T-helper 9 cell (primary cell): Measurements from ENCODE around the gene CLDN19.
A peak's percentile ranks its signal among the peaks of the same experiment; 100 is the strongest.

ENCODE experiments used
- DNase-seq: peaks from one replicate; pipeline ENCODE4 v3.0.0-alpha.2; 2020
- total RNA-seq, 2 donors: gene quantifications; one replicate each; lab custom pipeline; 2026; lab: John Stamatoyannopoulos, UW

The CLDN19 gene, protein sequence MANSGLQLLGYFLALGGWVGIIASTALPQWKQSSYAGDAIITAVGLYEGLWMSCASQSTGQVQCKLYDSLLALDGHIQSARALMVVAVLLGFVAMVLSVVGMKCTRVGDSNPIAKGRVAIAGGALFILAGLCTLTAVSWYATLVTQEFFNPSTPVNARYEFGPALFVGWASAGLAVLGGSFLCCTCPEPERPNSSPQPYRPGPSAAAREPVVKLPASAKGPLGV
- 0 reads per million in 2 donors for total RNA-seq

GRCh38 chr1:42739753-42740700 is at the start of gene CLDN19:
TSS of gene CLDN19 (minus strand) at chr1:42740236. CDS start at chr1:42740063, 173 bp downstream.
- DNase-seq, result no peak

DNA sequence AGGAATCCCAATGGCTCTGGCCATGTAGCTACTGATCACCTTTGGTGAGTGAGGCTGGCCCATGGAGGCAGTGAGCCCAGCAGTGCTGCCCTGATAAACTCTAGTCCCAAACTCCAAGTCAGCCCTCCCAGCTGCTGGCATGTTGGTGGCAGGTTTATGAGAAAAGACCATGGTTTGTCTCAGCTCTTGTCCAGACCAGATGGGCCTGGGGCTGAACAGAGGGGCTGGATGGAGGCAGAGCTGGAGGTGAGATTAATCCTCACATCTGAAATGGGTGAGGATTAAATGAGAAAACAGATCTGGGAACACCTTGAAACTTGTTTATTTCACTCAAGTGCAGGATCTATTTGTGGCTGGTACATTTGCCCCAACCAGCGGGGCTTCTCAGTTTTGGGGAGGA is 48.0 kb upstream of the CLDN19 start:
- no peak for DNase-seq

DNA sequence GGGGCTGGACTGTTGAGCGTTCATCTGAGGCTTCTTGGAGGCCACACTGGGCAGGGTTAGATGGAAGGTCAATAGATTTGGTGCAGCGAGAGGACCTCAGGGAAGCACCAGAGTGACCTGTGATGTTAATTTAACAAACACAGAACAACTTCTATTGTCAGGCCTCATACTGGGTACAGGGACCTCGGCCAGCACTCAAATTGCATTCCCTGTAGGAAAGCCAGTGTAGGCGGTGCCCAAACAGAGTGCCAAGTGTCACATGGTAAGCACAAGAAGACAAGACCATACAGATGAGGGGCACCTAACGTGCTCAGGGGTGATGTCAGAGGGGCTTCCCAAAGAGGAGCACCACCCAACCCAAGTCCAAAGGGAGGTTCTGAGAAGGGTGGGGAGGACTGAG is 46.1 kb upstream of the CLDN19 start:
- DNase-seq, result no peak

DNA sequence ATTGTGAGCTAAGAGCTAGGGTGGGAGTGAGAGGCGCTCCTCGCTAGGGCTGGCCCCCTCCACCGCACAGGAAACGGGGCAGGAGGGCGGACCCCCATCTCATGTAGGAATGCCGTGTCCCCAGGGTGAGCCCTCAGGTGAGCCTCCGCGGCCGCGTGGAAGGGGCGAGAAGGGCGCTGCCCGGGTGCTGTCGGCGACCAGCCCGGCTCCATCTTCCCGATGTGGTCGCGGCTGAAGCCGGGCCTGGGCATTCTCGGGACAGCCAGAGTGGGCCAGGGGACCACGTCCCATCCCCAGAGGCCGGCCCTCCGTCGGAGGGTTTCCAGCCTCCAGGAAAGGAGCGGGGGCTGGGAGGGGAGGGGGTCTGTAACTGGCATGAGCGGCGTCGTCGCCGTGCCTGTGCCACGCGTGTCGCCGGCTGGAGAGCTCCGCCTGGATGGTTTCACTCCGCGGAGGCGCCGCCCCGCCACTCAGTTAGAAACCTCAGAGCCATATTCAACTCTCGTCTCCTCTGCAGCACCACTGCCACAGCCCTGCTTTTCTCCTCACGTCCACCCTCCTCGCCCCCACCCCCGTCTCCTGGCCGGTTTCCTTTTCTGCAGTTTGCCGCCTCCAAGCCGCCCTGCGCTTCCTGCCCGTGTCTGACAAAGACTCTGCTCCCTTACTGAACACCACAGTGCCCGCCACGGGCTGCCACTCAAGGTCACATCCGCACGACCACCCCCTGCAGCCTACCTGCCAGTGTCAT is 45.1 kb upstream of the CLDN19 start, which contains the start of gene TMEM269:
Gene TMEM269 (plus strand): TSS at position 46 of the 748 bp plus-strand sequence. CDS start 4,903 bp downstream, outside the sequence.
- peak; percentile 13 for DNase-seq

GRCh38 chr1:42784547-42784945 is 44.5 kb upstream of the CLDN19 start:
- no peak for DNase-seq

GRCh38 chr1:42783092-42783491 is 43.1 kb upstream of the CLDN19 start:
- no peak for DNase-seq

DNA sequence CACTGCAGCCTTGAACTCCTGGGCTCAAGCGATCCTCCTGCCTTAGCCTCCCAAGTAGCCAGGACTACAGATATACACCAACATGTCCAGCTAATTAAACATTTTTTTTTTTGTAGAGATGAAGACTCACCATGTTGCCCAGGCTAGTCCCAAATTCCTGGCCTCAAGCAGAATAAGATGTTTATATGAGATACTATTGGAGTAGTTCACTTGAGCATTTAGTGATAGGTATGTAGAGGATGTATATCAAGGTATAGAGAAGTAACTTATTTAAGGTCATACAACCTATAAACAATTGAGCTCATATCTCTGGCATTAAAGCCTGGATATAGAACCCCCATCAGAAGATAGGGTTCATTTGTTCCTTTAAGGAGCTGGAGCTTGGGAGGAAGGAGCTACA is 40.1 kb upstream of the CLDN19 start:
- no peak for DNase-seq

DNA sequence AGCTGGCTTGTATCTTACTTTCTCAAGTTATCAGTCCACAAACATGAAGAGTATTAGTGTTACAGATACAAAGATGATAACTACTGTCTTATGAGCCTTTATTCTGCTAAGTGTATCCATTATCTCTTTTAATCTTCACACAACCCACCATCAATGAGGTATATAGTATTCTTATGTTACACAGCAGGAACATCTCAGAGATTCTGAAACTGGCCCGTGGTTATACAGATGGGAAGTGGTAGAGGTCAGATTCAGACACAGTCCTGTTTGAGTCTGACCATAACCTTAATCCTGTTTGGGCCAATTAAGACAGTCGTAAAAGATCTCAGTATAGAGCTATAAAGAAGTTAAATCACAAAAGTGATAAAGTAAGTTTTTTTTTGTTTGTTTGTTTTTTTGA is 39.7 kb upstream of the CLDN19 start:
- no peak for DNase-seq

GRCh38 chr1:42777852-42778251 is 37.8 kb upstream of the CLDN19 start:
- DNase-seq, result no peak

- DNase-seq, result no peak
These were observed 36.5 kb upstream of the CLDN19 start for GRCh38 chr1:42776502-42776901.

DNA sequence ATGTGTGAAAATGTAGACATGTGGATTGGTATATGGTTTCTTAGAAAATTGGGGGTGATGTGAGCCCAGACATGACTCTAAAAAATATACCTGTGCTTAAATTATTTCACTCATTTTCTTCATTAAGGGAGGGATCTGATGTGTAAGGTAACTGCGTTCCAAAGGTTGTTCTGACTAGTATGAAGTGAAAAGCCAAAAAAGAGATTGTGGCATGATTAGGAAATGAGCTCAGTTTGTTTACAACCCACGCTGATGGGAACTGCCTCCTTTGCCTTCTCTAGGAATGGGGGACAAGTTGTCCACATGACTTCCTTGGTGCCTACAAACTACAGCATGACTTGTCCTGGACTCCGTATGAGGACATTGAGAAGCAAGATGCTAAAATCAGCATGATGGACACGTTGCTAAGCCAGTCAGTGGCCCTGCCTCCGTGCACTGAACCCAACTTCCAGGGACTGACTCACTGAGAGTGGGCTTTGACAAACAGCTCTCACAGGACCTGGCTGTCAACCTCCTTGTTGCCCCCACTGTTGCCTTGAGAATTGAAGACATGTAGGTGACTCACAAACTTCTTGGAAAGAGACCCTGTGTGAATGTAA is 35.0 kb upstream of the CLDN19 start:
- no peak for DNase-seq

GRCh38 chr1:42773420-42773819 is 33.4 kb upstream of the CLDN19 start:
- no peak for DNase-seq

- no peak for DNase-seq
These were observed 29.8 kb upstream of the CLDN19 start for GRCh38 chr1:42769811-42770210.

- no peak for DNase-seq
These were observed 28.1 kb upstream of the CLDN19 start for GRCh38 chr1:42768172-42768571.

GRCh38 chr1:42767510-42768000 is 27.5 kb upstream of the CLDN19 start:
- DNase-seq, result no peak

GRCh38 chr1:42766741-42767509 is 26.9 kb upstream of the CLDN19 start, which contains the start of the genes C1orf50 and P3H1:
TSS of gene C1orf50 (plus strand) at chr1:42767249. CDS start at chr1:42767312, 63 bp downstream.
TSS of gene P3H1 (minus strand) at chr1:42767028. CDS start at chr1:42766971, 57 bp downstream.
- DNase-seq, result peak; percentile 99

DNA sequence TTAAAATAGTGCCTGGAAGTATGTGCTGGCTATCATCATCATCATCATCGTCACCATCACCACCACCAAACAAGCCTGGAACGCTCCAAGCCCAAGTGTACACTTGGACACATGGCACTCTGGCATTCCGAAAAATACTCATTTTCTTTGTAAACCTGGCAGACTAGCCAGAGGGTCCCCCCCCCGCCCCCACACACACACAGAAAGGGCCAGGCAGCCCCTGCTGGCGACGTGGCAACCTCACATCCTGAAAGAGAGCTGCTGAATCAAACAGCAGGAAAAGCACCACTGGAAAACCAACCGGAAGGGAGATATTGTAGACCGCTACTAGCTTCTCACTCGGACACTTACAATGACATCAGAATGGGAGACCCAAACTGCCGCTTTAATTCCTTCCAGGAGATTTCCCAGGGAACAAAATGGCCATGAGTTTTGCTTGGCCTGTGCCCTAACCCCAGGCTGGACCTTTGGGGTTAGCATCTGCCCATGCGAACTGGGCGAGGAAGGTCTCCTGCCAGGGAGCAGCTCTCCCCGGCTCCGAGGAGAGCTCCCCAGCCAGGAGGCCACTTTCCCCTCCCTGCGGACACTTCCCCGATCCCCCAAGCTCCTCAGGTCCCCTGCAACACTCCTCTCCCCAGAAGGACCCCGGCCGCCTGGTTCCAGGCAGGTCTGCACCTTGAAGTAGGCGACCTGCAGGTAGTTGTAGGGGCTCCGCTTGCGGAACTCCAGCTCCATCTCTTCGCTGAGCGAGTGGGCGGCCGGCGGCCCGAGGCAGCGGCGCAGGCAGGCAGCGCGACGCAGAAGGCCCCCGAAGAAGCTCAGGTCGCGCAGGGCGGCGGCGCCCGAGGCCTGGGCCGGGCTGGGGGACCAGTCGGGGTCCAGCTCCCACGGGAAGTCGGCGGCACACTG is 26.1 kb upstream of the CLDN19 start:
- no peak for DNase-seq

DNA sequence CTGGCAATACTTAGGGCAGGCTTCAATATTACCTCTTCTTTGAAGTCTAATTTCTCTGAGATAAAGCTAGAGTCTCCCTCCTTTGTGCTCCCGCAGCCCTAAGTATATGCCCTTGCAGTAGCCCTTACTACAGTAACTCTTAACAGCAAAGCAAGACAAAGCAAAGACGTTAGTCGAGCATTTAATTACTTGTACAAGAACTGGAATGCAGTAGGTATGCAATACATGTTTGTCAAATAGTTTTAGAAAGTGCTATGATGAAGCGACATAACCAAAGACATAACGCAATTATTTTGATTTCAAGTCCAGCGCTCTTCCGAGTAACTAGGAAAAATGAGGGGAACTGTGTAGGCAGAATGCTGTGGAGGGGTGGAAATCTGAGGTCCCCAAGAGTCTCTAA is 25.2 kb upstream of the CLDN19 start:
- DNase-seq, result no peak

- no peak for DNase-seq
These were observed 22.2 kb upstream of the CLDN19 start for GRCh38 chr1:42762269-42762668.

GRCh38 chr1:42761567-42761966 is 21.5 kb upstream of the CLDN19 start:
- DNase-seq, result no peak
